Heart left ventricle (tissue), 16 donors: Measurements from ENCODE around the gene BRMS1L. TPM values are rescaled to one million over a fixed set of nuclear protein-coding genes. Genes with fewer than 3 reads are reported as not detected.

ENCODE experiments used
- ATAC-seq, 4 donors: fragments of 200-7000 bp; cut with Tn5 transposase; one replicate each; pipeline ENCODE4 v1.9.1; 2020 to 2022; ENCODE audit warnings: moderate library complexity in 4 of 4, mild to moderate bottlenecking in 3 of 4, moderate number of reproducible peaks in 1 of 4
- DNase-seq, 5 donors: peaks; one replicate each; pipeline ENCODE4 v3.0.0-alpha.2; 2020
- H3K27ac ChIP-seq, 12 donors: fragments of 200-600 bp; sonication (generic) in 4 of 12; one replicate each; pipeline versions ENCODE4 v1.5.0 to v1.8.0; 2016 to 2022; ENCODE audit warnings: mild to moderate bottlenecking in 2 of 12
- H3K27me3 ChIP-seq, 9 donors: fragments of 200-600 bp; sonication (generic) in 2 of 9; one replicate each; pipeline versions ENCODE4 v1.5.1 to v1.8.0; 2016 to 2022; ENCODE audit warnings: mild to moderate bottlenecking in 3 of 9
- H3K36me3 ChIP-seq, 9 donors: fragments of 200-600 bp; sonication (generic) in 2 of 9; one replicate each; pipeline versions ENCODE4 v1.5.0 to v1.8.0; 2018 to 2022; ENCODE audit warnings: mild to moderate bottlenecking in 2 of 9
- H3K4me1 ChIP-seq, 12 donors: fragments of 200-600 bp; sonication (generic) in 4 of 12; one replicate each; pipeline versions ENCODE4 v1.5.0 to v1.8.0; 2016 to 2022; ENCODE audit warnings: mild to moderate bottlenecking in 3 of 12
- H3K4me3 ChIP-seq, 12 donors: fragments of 200-600 bp; sonication (generic) in 4 of 12; one replicate each; pipeline versions ENCODE4 v1.5.0 to v1.8.0; 2017 to 2022; ENCODE audit warnings: mild to moderate bottlenecking in 9 of 12, moderate library complexity in 4 of 12
- H3K9me3 ChIP-seq, 12 donors: fragments of 200-600 bp; sonication (generic) in 4 of 12; one replicate each; pipeline versions ENCODE4 v1.5.0 to v1.8.0; 2016 to 2022; ENCODE audit warnings: mild to moderate bottlenecking in 1 of 12
- POLR2A ChIP-seq, 2 donors: fragments of 450-650 bp; IDR thresholded peaks; one replicate each; pipeline ENCODE4 v1.6.1; 2017; ENCODE audit warnings: antibody characterized with exemption in 2 of 2, mild to moderate bottlenecking in 2 of 2, moderate library complexity in 2 of 2
- WGBS, 4 donors: extraction: QIAGEN DNeasy Blood & Tissue Kit in 2 of 4; methylation state at CpG; one replicate each; pipeline versions ENCODE4 v1.1.5 to v1.1.7; 2013 to 2018; 5-methylcytosine and 5-hydroxymethylcytosine counted together
- intact Hi-C, 10 donors: fragments of 100-400 bp; cut with DNase I; formaldehyde crosslinking; loops; one replicate each; pipeline versions ENCODE4 v1.11.1 to v1.14.2; 2022
- polyA plus RNA-seq, 2 donors: library from polyadenylated mRNA; stranded (reverse); fragments of 200-250 nt; gene quantifications; one replicate each; pipeline ENCODE4 v1.2.3, GENCODE V29; 2013
- total RNA-seq, 9 donors: library from RNA; depleted of rRNA in 2 of 9; stranded (reverse); fragments of >200 nt in 2 of 9; fragmentation: NEBNext Ultra II Directional in 3 of 9; extraction: Animal tissue kit (Norgen Biotek cat#: 25700) in 3 of 9; gene quantifications; one replicate each; pipeline versions ENCODE4 v1.1.0 to v1.2.4, GENCODE V29; 2016 to 2023
- TF ChIP-seq, protein P1 (sequence below), 12 donors: fragments of 200-600 bp; sonication (generic) in 4 of 12; IDR thresholded peaks; one replicate each; pipeline versions ENCODE4 v1.5.0 to v1.8.0; 2018 to 2022; ENCODE audit warnings: antibody characterized with exemption in 12 of 12, mild to moderate bottlenecking in 5 of 12
- donor health status: ischemic (EF 13 %, LVEDD 7.1; RV severe dilation, severe dysfunction).
- donor health status: healthy with polysubstance abuse.
- donor health status: DM: no; HTN: yes; CAD: no.
- donor health status: DM: no; HTN: no; CAD: no.
- donor health status: ischemic (EF 25% LVEDD 6.9; RV normal size, moderate dysfunction).
- donor health status: ischemic (EF 25% LVEDD 5.7; RV mildly dilated, moderate dysfunction).
- donor health status: healthy.
- donor health status: DM: yes; HTN: yes; CAD: no.
- donor health status: ischemic (EF 35%, LVEDD 5.7; RV mildly dilated, moderate dysfunction).
- donor health status: nonischemic (EF 11% LVEDD 7.7; RV severe dilation, severe dysfunction).
- donor health status: DM: yes; HTN: yes; CAD: no.
- donor health status: PGD.
- donor health status: ischemic (EF 29% LVEDD 5.4; RV normal size, mild dysfunction).
- donor health status: nonischemic (EF 23%, LVEDD 6.1; RV moderate dilation, normal function).

BRMS1L gene
- total and polyA plus RNA-seq, 11 donors: 3.4 to 14.8 (median 11.1) TPM

DNA sequence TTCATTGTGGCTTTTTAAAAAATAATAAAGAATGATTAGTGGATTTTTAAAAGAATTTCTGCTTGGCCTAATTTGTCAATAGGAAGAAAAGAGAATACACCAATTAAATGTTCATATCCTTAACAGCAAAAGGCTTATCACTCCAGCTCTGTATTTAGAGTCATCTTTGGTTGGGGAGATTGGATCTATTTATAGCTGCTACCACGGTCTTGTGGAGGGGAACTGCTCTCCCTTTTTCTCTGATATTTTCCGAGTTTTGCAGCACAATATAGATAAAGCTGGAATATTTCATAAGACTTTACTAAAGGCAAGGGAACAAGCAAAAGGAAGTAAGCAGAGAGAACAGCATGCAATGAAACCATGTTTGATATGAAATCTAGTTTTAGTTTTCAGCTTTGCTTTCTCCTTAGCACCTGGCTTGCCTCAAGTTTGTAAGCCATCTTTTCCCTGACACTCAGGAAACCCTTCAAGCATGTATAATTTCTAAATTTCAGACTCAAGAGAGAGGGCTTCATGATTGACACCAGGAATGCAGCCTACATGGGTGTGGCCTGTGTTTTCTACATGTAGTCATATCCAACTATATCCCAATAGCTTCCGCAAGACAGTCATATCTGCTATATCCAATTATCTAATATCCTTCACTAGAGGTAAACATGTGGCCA, 35.2 kb downstream of the BRMS1L start:
- peak overlapping the region in 5 of 12 donors; percentile 15 to 44 (median 18) for H3K27ac ChIP-seq
- ATAC-seq: peak in 2 of 4 donors; percentile 50 to 67
- 37 to 40% (median 40%) methylated on average over 3 of the region's 3 CpGs for WGBS, 4 donors

DNA sequence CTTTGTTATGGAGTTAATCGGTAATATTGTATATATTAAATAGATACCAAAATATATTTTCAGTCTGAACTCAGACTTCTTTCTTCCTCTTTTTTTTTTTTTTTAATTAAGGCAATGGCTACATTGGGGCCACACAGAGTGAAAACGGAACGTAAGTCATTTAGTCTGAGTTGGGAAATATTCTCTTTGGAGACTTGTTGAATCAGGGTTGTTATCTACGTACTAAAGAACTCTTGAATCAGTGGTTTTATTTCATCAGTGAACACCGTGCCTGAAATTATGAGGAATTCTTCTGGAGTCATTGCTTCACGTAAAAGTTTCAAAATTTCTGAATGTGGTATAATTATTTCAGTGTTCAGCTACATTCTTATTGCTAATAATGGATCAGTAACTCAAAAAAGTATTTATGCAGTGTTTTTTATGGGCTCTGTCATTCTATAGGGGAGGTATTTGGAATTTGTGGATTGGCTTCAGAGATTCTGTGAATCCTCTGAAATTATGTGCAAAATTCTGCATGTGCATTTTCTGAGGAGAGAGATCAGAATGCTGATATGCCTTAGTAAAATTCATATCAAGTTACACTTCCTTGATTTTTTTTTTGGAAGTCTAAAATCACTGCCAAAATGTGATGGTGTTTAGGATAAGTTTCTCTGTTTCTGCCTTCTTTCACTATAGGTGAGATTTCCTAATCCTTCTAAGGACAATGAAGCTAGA, 39.6 kb downstream of the BRMS1L start:
- ATAC-seq: no peak
- TF ChIP-seq POLR2A (IDR thresholded peaks at IDR 0.05): no peak
- TF ChIP-seq, protein P1, sequence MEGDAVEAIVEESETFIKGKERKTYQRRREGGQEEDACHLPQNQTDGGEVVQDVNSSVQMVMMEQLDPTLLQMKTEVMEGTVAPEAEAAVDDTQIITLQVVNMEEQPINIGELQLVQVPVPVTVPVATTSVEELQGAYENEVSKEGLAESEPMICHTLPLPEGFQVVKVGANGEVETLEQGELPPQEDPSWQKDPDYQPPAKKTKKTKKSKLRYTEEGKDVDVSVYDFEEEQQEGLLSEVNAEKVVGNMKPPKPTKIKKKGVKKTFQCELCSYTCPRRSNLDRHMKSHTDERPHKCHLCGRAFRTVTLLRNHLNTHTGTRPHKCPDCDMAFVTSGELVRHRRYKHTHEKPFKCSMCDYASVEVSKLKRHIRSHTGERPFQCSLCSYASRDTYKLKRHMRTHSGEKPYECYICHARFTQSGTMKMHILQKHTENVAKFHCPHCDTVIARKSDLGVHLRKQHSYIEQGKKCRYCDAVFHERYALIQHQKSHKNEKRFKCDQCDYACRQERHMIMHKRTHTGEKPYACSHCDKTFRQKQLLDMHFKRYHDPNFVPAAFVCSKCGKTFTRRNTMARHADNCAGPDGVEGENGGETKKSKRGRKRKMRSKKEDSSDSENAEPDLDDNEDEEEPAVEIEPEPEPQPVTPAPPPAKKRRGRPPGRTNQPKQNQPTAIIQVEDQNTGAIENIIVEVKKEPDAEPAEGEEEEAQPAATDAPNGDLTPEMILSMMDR (IDR thresholded peaks at IDR 0.05): no peak
- Histone ChIP-seq H3K4me1 (peaks cover 0 to 22% (median 6%) of the 10 kb centered on the region in 12 donors), H3K36me3 (peaks cover 0 to 51% (median 38%) of the 10 kb centered on the region in 9 donors), H3K27ac (no peak overlapping the region), H3K9me3 (no peaks in the 10 kb centered on the region), H3K4me3 (no peak overlapping the region), H3K27me3 (no peaks in the 10 kb centered on the region)
- intact Hi-C loops: no loop called here
- no peak for DNase-seq
- WGBS, 4 donors: 94 to 98% (median 95%) methylated on average over 6 of the region's 6 CpGs

More for the DNA sequence above, 35.2 kb downstream of the BRMS1L start:
- no peaks in the 10 kb centered on the region for H3K9me3 ChIP-seq
- H3K36me3 ChIP-seq: peaks cover 0 to 56% (median 43%) of the 10 kb centered on the region in 9 donors
- H3K4me1 ChIP-seq: peaks cover 0 to 14% (median 0%) of the 10 kb centered on the region in 12 donors
- intact Hi-C loops: no loop called here
- no peaks in the 10 kb centered on the region for H3K27me3 ChIP-seq
- no peak for TF ChIP-seq POLR2A (IDR thresholded peaks at IDR 0.05)
- TF ChIP-seq, protein P1 (IDR thresholded peaks at IDR 0.05): no peak
- no peak for DNase-seq
- no peak overlapping the region for H3K4me3 ChIP-seq

DNA sequence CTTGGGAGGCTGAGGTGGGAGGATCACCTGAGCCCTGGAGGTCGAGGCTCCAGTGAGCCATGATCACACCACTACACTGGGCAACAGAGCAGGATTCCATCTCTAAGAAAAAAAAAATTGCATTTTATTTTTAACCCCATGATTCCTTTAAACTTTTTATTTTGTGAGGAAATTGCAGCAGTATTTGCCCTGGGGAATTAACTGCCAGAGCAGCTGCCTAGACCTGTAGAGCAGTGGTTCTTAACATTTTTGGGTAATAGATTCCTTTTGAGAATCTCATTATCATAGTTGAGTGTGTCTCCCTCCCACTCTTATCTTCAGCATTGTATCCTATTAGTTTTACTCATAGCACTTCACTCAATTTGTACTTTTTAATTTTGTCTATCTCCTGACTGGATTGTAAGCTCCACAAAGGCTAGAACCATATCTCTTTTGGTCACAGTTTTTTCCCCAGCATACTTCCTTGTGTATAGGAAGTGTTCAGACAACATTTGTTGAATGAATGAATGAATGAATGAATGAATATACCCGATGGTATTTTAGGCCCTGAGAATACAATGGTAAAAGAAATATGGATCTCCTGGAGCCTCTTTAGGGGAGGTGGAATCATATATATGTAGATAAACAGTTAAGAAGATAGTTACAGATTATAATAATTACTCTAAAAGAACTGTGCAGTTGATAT, 40.6 kb downstream of the BRMS1L start:
- DNase-seq (no peak), ATAC-seq (no peak)
- Histone ChIP-seq H3K4me3 (no peak overlapping the region), H3K4me1 (peaks cover 0 to 16% (median 3%) of the 10 kb centered on the region in 12 donors), H3K27ac (peak overlapping the region in 4 of 12 donors; percentile 0 to 41 (median 12)), H3K36me3 (peaks cover 0 to 52% (median 38%) of the 10 kb centered on the region in 9 donors), H3K27me3 (no peaks in the 10 kb centered on the region), H3K9me3 (no peaks in the 10 kb centered on the region)
- intact Hi-C loops: no loop called here
- TF ChIP-seq POLR2A (IDR thresholded peaks at IDR 0.05): no peak
- TF ChIP-seq, protein P1 (IDR thresholded peaks at IDR 0.05): no peak
- 64 to 76% (median 66%) methylated on average over 2 of the region's 2 CpGs for WGBS, 4 donors

DNA sequence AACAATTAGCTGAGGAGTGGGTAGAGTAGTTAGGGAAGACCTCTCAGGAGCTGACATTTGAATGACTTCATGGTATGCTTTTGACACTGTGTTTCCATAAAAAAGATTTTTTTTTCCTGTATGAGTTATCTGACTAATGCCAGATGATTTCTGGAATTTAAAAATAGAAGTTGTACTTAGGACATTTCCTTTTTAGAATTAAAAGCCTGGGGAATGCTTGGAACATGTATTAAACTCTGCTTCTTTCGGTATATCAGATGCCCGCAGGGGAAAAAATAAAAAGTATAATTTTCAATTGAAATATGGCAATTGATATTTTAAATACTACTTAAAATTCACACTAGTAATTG, 41.1 kb downstream of the BRMS1L start:
- Histone ChIP-seq H3K9me3 (no peaks in the 10 kb centered on the region), H3K4me1 (peaks cover 0 to 14% (median 2%) of the 10 kb centered on the region in 12 donors), H3K4me3 (no peak overlapping the region), H3K36me3 (peaks cover 0 to 52% (median 38%) of the 10 kb centered on the region in 9 donors), H3K27me3 (no peaks in the 10 kb centered on the region), H3K27ac (peak overlapping the region in 4 of 12 donors; percentile 0 to 41 (median 12))
- ATAC-seq: peak in 1 of 4 donors; percentile 22
- WGBS, 4 donors: 21 to 49% (median 30%) methylated on average over 2 of the region's 2 CpGs
- TF ChIP-seq POLR2A (IDR thresholded peaks at IDR 0.05): no peak
- TF ChIP-seq, protein P1 (IDR thresholded peaks at IDR 0.05): no peak
- intact Hi-C loops: no loop called here
- DNase-seq: no peak
